Smooth muscle cell (in vitro differentiated cells): Measurements from ENCODE around the gene ZC3H8. TPM values are rescaled to one million over a fixed set of nuclear protein-coding genes. Genes with fewer than 3 reads are reported as not detected.

Source experiments
- DNase-seq: peaks from one replicate; lab custom pipeline; 2025; ENCODE audit not compliant: unreplicated experiment; lab: John Stamatoyannopoulos, UW
- H2AFZ ChIP-seq: fragments of 200-600 bp; sonication (generic); 2 replicates; pipeline ENCODE4 v1.6.0; 2016; ENCODE audit warnings: antibody characterized with exemption, low read depth, mild to moderate bottlenecking
- H3F3A ChIP-seq: fragments of 200-600 bp; sonication (generic); 2 replicates; pipeline ENCODE4 v1.6.0; 2017; ENCODE audit warnings: antibody characterized with exemption, low read depth
- H3K27ac ChIP-seq: fragments of 200-600 bp; sonication (generic); 2 replicates; pipeline ENCODE4 v1.5.1; 2016; ENCODE audit warnings: low read depth, mild to moderate bottlenecking
- H3K27me3 ChIP-seq: fragments of 200-600 bp; sonication (generic); 2 replicates; pipeline ENCODE4 v1.6.1; 2016; ENCODE audit warnings: low read depth, mild to moderate bottlenecking
- H3K36me3 ChIP-seq: fragments of 200-600 bp; sonication (generic); 2 replicates; pipeline ENCODE4 v1.5.1; 2016; ENCODE audit warnings: low read depth
- H3K4me1 ChIP-seq: fragments of 200-600 bp; sonication (generic); 2 replicates; pipeline ENCODE4 v1.5.1; 2016; ENCODE audit warnings: low read depth
- H3K4me2 ChIP-seq: fragments of 200-600 bp; sonication (generic); 2 replicates; pipeline ENCODE4 v1.6.0; 2016; ENCODE audit warnings: mild to moderate bottlenecking
- H3K4me3 ChIP-seq: fragments of 200-600 bp; sonication (generic); 2 replicates; pipeline ENCODE4 v1.5.1; 2016; ENCODE audit warnings: mild to moderate bottlenecking
- H3K79me2 ChIP-seq: fragments of 200-600 bp; sonication (generic); 2 replicates; pipeline ENCODE4 v1.6.0; 2016; ENCODE audit warnings: low read depth, mild to moderate bottlenecking
- H3K9ac ChIP-seq: fragments of 200-600 bp; sonication (generic); 2 replicates; pipeline ENCODE4 v1.6.0; 2016; ENCODE audit warnings: low read depth
- H3K9me3 ChIP-seq: fragments of 200-600 bp; sonication (generic); replicated peaks from 2 replicates; pipeline ENCODE4 v1.5.1; 2016; ENCODE audit warnings: low read depth
- H4K20me1 ChIP-seq: fragments of 200-600 bp; sonication (generic); 2 replicates; pipeline ENCODE4 v1.6.0; 2016; ENCODE audit warnings: low read depth
- WGBS: methylation state at CpG from one replicate; pipeline ENCODE4 v1.1.7; 2016; ENCODE audit warnings: low lambda C conversion rate; 5-methylcytosine and 5-hydroxymethylcytosine counted together
- polyA plus RNA-seq: library from polyadenylated mRNA; unstranded; fragments of >200 nt; fragmentation: Nextera tagmentation; extraction: Ambion mirVana; gene quantifications from 2 replicates; pipeline ENCODE4 v1.2.1, GENCODE V29; 2016
- total RNA-seq: library from RNA; depleted of rRNA; stranded (reverse); fragments of >200 nt; gene quantifications from 2 replicates; pipeline ENCODE4 v1.2.3, GENCODE V29; 2014
- TF ChIP-seq, protein P1 (sequence below): fragments of 200-600 bp; sonication (generic); IDR thresholded peaks from 2 replicates; pipeline ENCODE4 v1.5.1; 2017; ENCODE audit warnings: borderline replicate concordance, mild to moderate bottlenecking, antibody characterized with exemption; ENCODE audit not compliant: insufficient read depth, poor library complexity, severe bottlenecking

Gene ZC3H8
- total and polyA plus RNA-seq, 2 experiments from 2014 or later: 3.2 to 9.1 TPM

DNA sequence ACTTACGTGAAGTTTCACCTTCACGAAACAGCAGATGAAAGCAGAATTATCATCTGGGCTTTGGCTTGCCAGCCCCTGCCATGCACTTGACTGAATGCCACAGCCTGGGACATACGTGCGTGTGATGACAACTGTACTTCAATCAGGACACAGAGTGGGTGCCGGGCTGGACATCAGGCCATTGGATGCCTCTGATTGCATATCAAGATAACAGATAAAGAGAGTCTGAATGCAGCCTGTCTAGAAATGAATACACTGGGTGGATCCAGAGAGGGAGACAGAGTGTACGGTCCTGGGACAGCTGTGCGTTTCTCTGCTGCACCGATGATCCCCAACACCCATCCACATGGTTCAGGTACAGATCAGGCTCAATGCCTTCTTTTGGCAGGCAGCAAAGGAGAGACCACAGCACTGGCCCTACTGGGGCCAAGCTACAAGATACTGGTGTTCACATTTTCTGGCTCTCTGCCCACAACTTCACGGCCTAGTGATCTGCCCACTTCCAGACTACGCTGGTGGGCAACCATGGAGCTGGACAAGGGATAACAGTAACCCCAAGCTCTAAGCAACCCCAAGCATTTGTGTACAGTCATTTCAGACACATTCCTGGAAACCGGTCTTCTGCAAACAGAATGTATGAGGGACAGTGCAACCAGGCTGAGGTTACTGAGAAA is 81.1 kb downstream of the ZC3H8 start:
- H3K4me2 ChIP-seq: no peak overlapping the region
- H3K27ac ChIP-seq: no peak overlapping the region
- TF ChIP-seq, protein P1, sequence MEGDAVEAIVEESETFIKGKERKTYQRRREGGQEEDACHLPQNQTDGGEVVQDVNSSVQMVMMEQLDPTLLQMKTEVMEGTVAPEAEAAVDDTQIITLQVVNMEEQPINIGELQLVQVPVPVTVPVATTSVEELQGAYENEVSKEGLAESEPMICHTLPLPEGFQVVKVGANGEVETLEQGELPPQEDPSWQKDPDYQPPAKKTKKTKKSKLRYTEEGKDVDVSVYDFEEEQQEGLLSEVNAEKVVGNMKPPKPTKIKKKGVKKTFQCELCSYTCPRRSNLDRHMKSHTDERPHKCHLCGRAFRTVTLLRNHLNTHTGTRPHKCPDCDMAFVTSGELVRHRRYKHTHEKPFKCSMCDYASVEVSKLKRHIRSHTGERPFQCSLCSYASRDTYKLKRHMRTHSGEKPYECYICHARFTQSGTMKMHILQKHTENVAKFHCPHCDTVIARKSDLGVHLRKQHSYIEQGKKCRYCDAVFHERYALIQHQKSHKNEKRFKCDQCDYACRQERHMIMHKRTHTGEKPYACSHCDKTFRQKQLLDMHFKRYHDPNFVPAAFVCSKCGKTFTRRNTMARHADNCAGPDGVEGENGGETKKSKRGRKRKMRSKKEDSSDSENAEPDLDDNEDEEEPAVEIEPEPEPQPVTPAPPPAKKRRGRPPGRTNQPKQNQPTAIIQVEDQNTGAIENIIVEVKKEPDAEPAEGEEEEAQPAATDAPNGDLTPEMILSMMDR: no peak
- H2AFZ ChIP-seq: no peak overlapping the region
- H3K36me3 ChIP-seq: no peaks in the 10 kb centered on the region
- H3F3A ChIP-seq: no peaks in the 10 kb centered on the region
- no peak overlapping the region for H3K4me3 ChIP-seq
- H3K79me2 ChIP-seq: no peaks in the 10 kb centered on the region
- H3K27me3 ChIP-seq: peaks cover 5% of the 10 kb centered on the region
- H4K20me1 ChIP-seq: no peaks in the 10 kb centered on the region
- WGBS: 87% methylated on average over 11 of the region's 11 CpGs
- no peak for DNase-seq
- no peaks in the 10 kb centered on the region for H3K4me1 ChIP-seq
- no peaks in the 10 kb centered on the region for H3K9me3 ChIP-seq
- no peak overlapping the region for H3K9ac ChIP-seq

DNA sequence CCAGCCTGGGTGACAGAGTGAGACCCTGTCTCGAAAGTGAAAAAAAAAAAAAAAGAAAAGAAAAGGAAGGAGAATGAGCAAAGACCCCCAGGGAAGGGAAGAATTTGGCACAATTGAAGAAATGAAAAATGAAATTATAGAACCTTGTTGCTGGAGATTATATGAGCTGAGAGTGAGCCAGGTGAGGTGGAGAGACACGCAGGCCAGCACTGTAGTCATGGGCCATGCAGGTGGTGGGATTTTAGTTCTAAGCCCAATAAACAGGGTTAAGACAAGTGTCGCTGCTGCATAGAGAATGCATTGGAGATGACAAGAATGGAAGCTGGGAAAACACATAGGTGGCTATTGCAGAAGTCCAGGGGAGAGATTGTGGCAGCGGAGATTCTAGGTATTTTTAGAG is 84.3 kb downstream of the ZC3H8 start:
- H3F3A ChIP-seq: no peaks in the 10 kb centered on the region
- H3K9ac ChIP-seq: no peak overlapping the region
- H3K4me2 ChIP-seq: no peak overlapping the region
- no peak for DNase-seq
- no peaks in the 10 kb centered on the region for H4K20me1 ChIP-seq
- WGBS: 97% methylated on average over 4 of the region's 4 CpGs
- TF ChIP-seq, protein P1: no peak
- no peaks in the 10 kb centered on the region for H3K79me2 ChIP-seq
- no peak overlapping the region for H3K4me3 ChIP-seq
- H3K4me1 ChIP-seq: no peaks in the 10 kb centered on the region
- no peaks in the 10 kb centered on the region for H3K9me3 ChIP-seq
- no peaks in the 10 kb centered on the region for H3K36me3 ChIP-seq
- no peak overlapping the region for H3K27ac ChIP-seq
- H2AFZ ChIP-seq: no peak overlapping the region
- peaks cover 5% of the 10 kb centered on the region for H3K27me3 ChIP-seq

DNA sequence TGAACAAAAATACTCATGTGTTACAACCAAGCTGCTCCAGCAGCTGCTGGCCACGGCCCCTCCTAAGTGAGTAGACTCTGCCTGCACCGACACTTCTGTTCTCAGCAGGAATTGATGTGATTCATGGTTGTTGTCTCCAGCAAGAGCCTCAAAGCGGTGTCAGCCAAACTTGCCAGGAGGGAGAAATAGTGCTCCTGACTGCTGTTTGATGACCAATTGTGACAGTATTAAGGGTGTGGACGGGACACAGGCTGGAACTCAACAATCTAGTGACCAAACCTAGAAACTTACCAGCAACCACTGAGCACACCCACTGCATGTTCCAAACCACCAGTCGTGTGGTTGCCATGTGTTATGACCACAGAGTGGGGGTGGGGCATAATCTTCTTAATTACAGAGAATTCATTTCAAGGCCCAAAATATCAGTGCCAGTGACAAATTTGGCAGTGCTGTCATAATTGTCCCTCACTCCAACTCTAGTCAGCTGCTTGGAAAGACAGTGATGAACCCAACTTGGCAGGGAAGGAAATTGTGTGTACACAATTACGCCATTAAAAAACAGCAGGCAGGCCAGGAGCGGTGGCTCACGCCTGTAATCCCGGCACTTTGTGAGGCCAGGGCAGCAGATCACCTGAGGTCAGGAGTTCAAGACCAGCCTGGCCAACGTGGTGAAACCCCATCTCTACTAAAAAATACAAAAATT is 86.3 kb downstream of the ZC3H8 start:
- no peak overlapping the region for H3K4me2 ChIP-seq
- H3K27me3 ChIP-seq: peaks cover 5% of the 10 kb centered on the region
- H3F3A ChIP-seq: no peaks in the 10 kb centered on the region
- WGBS: 85% methylated on average over 10 of the region's 10 CpGs
- H2AFZ ChIP-seq: no peak overlapping the region
- H3K36me3 ChIP-seq: no peaks in the 10 kb centered on the region
- H3K4me3 ChIP-seq: no peak overlapping the region
- H3K9ac ChIP-seq: no peak overlapping the region
- H4K20me1 ChIP-seq: no peaks in the 10 kb centered on the region
- H3K27ac ChIP-seq: no peak overlapping the region
- no peak for DNase-seq
- no peaks in the 10 kb centered on the region for H3K9me3 ChIP-seq
- H3K79me2 ChIP-seq: no peaks in the 10 kb centered on the region
- no peaks in the 10 kb centered on the region for H3K4me1 ChIP-seq
- TF ChIP-seq, protein P1: no peak
